Hepatocyte (in vitro differentiated cells): ENCODE data around the gene DHFR2.

Source experiments
- CTCF ChIP-seq: fragments of 200-600 bp; sonication (generic); IDR thresholded peaks from 2 replicates; pipeline ENCODE4 v1.5.1; 2016; ENCODE audit warnings: antibody characterized with exemption, mild to moderate bottlenecking; ENCODE audit not compliant: poor library complexity
- EZH2 ChIP-seq: fragments of 200-600 bp; sonication (generic); IDR thresholded peaks from 2 replicates; pipeline ENCODE4 v1.6.1; 2016; ENCODE audit warnings: antibody characterized with exemption, mild to moderate bottlenecking, borderline replicate concordance
- EZH2phosphoT487 ChIP-seq: fragments of 200-600 bp; sonication (generic); IDR thresholded peaks from one replicate; pipeline ENCODE4 v1.6.1; 2018; ENCODE audit warnings: antibody characterized with exemption, mild to moderate bottlenecking, low read depth, moderate library complexity; ENCODE audit not compliant: unreplicated experiment, severe bottlenecking

GRCh38 chr3:94011233-94011711 lies 51.4 kb downstream of the DHFR2 start:
- TF ChIP-seq EZH2phosphoT487 (no peak), CTCF (no peak), EZH2 (no peak)
